Fibroblast of skin of left biceps (primary cell): ENCODE measurements around the gene TMEM143.
"Not testable (repeated sequence)": the region's sequence is repeated elsewhere in the genome, so short reads cannot be mapped to it uniquely, and the experiment has no call there.

Experiments used
- DNase-seq, 2 experiments: peaks; one replicate each; pipeline ENCODE4 v3.0.0-alpha.2; 2013; ENCODE audit warnings: low read depth in 2 of 2

The TMEM143 gene

GRCh38 chr19:48330012-48330681 is 33.6 kb downstream of the TMEM143 start:
- DNase-seq = no peak

GRCh38 chr19:48329167-48329891 is 34.4 kb downstream of the TMEM143 start:
- DNase-seq = no peak

GRCh38 chr19:48325265-48325910 is 38.4 kb downstream of the TMEM143 start, which contains the start of gene EMP3:
Gene EMP3, plus strand, starts transcription at chr19:48325552. Its CDS starts 1,293 bp downstream, at chr19:48326845.
- DNase-seq = peak; percentile 79 to 80

GRCh38 chr19:48321622-48322591 is 41.8 kb downstream of the TMEM143 start:
- peak; percentile 97 for DNase-seq

- DNase-seq = peak; percentile 70 to 71
Observed at GRCh38 chr19:48321372-48321621, 42.4 kb downstream of the TMEM143 start.

- peak in 1 of 2 experiments; percentile 45 for DNase-seq
Observed at GRCh38 chr19:48319647-48320541, 43.8 kb downstream of the TMEM143 start.

GRCh38 chr19:48318286-48318987 is 45.3 kb downstream of the TMEM143 start:
- no peak for DNase-seq

GRCh38 chr19:48317708-48317960 is 46.1 kb downstream of the TMEM143 start:
- not testable (repeated sequence) for DNase-seq

- no peak for DNase-seq
Observed at GRCh38 chr19:48315712-48316111, 48.0 kb downstream of the TMEM143 start.

- no peak for DNase-seq
Observed at GRCh38 chr19:48311384-48311783, 52.4 kb downstream of the TMEM143 start.

GRCh38 chr19:48310227-48310626 is 53.5 kb downstream of the TMEM143 start:
- no peak for DNase-seq

- DNase-seq = not testable (repeated sequence)
Observed at GRCh38 chr19:48309731-48310130, 54.0 kb downstream of the TMEM143 start.

- DNase-seq = no peak
Observed at GRCh38 chr19:48308631-48309586, 54.8 kb downstream of the TMEM143 start.

- DNase-seq = no peak
Observed at GRCh38 chr19:48303866-48304265, 59.9 kb downstream of the TMEM143 start.

- no peak for DNase-seq
Observed at GRCh38 chr19:48303367-48303766, 60.4 kb downstream of the TMEM143 start.

GRCh38 chr19:48302600-48302959 is 61.2 kb downstream of the TMEM143 start:
- DNase-seq = no peak

- no peak for DNase-seq
Observed at GRCh38 chr19:48301886-48302599, 61.7 kb downstream of the TMEM143 start.

- no peak for DNase-seq
Observed at GRCh38 chr19:48297975-48298374, 65.8 kb downstream of the TMEM143 start.
